Mucosa of stomach (tissue), 1 donor: ENCODE data around the gene ZNF800.
"Not testable (repeated sequence)": the region's sequence is repeated elsewhere in the genome, so short reads cannot be mapped to it uniquely, and the experiment has no call there.

Source experiments
- H3K27me3 ChIP-seq: one replicate; pipeline ENCODE4 v1.7.0; 2013; ENCODE audit warnings: mild to moderate bottlenecking, low read length; ENCODE audit not compliant: control insufficient read depth, insufficient read depth
- H3K36me3 ChIP-seq: one replicate; pipeline ENCODE4 v1.7.0; 2013; ENCODE audit warnings: low read length; ENCODE audit not compliant: control insufficient read depth, insufficient read depth
- H3K4me1 ChIP-seq: one replicate; pipeline ENCODE4 v1.7.0; 2013; ENCODE audit warnings: mild to moderate bottlenecking, low read length; ENCODE audit not compliant: control insufficient read depth, insufficient read depth
- H3K4me3 ChIP-seq: one replicate; pipeline ENCODE4 v1.7.0; 2013; ENCODE audit warnings: low read length
- H3K9ac ChIP-seq: one replicate; pipeline ENCODE4 v1.7.0; 2013; ENCODE audit warnings: mild to moderate bottlenecking, low read length, moderate library complexity
- H3K9me3 ChIP-seq: one replicate; pipeline ENCODE4 v1.7.0; 2013; ENCODE audit warnings: mild to moderate bottlenecking, low read length, moderate library complexity; ENCODE audit not compliant: control insufficient read depth
- donor health status: Pancreatic carcinoma.

Gene ZNF800

GRCh38 chr7:127411176-127411575 lies 18.7 kb upstream of the ZNF800 start:
- Histone ChIP-seq H3K4me3 (no peak overlapping the region), H3K9me3 (no peaks in the 10 kb centered on the region), H3K4me1 (no peaks in the 10 kb centered on the region), H3K27me3 (peaks cover 6% of the 10 kb centered on the region), H3K9ac (no peak overlapping the region), H3K36me3 (no peaks in the 10 kb centered on the region)

- peaks cover 8% of the 10 kb centered on the region for H3K27me3 ChIP-seq
- H3K9ac ChIP-seq: no peak overlapping the region
- no peaks in the 10 kb centered on the region for H3K36me3 ChIP-seq
- H3K9me3 ChIP-seq: no peaks in the 10 kb centered on the region
- H3K4me3 ChIP-seq: no peak overlapping the region
- no peaks in the 10 kb centered on the region for H3K4me1 ChIP-seq
These were observed 17.1 kb upstream of the ZNF800 start for GRCh38 chr7:127409629-127410028.

- no peak overlapping the region for H3K9ac ChIP-seq
- H3K36me3 ChIP-seq: no peaks in the 10 kb centered on the region
- H3K4me3 ChIP-seq: no peak overlapping the region
- H3K4me1 ChIP-seq: no peaks in the 10 kb centered on the region
- H3K9me3 ChIP-seq: no peaks in the 10 kb centered on the region
- peaks cover 5% of the 10 kb centered on the region for H3K27me3 ChIP-seq
These were observed 12.0 kb upstream of the ZNF800 start for GRCh38 chr7:127404286-127405072.

- peaks cover 6% of the 10 kb centered on the region for H3K4me1 ChIP-seq
- no peak overlapping the region for H3K4me3 ChIP-seq
- H3K9ac ChIP-seq: no peak overlapping the region
- no peaks in the 10 kb centered on the region for H3K36me3 ChIP-seq
- H3K9me3 ChIP-seq: no peaks in the 10 kb centered on the region
- H3K27me3 ChIP-seq: no peaks in the 10 kb centered on the region
These were observed 3.7 kb upstream of the ZNF800 start for GRCh38 chr7:127396184-127396583.

GRCh38 chr7:127395104-127395503 lies 2.6 kb upstream of the ZNF800 start:
- H3K9me3 ChIP-seq, H3K4me3 ChIP-seq, H3K9ac ChIP-seq, H3K27me3 ChIP-seq, H3K36me3 ChIP-seq, H3K4me1 ChIP-seq: not testable (repeated sequence)

- no peaks in the 10 kb centered on the region for H3K36me3 ChIP-seq
- no peaks in the 10 kb centered on the region for H3K27me3 ChIP-seq
- peak overlapping the region; percentile 91 for H3K4me3 ChIP-seq
- no peaks in the 10 kb centered on the region for H3K9me3 ChIP-seq
- H3K4me1 ChIP-seq: peaks cover 9% of the 10 kb centered on the region
- H3K9ac ChIP-seq: peak overlapping the region; percentile 90
These were observed 1.0 kb upstream of the ZNF800 start for GRCh38 chr7:127393368-127394058.

- Histone ChIP-seq H3K9ac (peak overlapping the region; percentile 90), H3K4me1 (peaks cover 9% of the 10 kb centered on the region), H3K27me3 (no peaks in the 10 kb centered on the region)
These were observed 334 bp downstream of the ZNF800 start for GRCh38 chr7:127392182-127392565.

GRCh38 chr7:127391591-127392181 lies 822 bp downstream of the ZNF800 start:
- Histone ChIP-seq H3K9ac (peak overlapping the region; percentile 90), H3K4me1 (peaks cover 9% of the 10 kb centered on the region), H3K27me3 (no peaks in the 10 kb centered on the region), H3K36me3 (no peaks in the 10 kb centered on the region), H3K9me3 (no peaks in the 10 kb centered on the region), H3K4me3 (peak overlapping the region; percentile 70)

More at GRCh38 chr7:127392182-127392565, 334 bp downstream of the ZNF800 start:
- no peaks in the 10 kb centered on the region for H3K9me3 ChIP-seq
- no peaks in the 10 kb centered on the region for H3K36me3 ChIP-seq
- peak overlapping the region; percentile 70 for H3K4me3 ChIP-seq

GRCh38 chr7:127390817-127391590 lies 1.5 kb downstream of the ZNF800 start:
- H3K36me3 ChIP-seq: no peaks in the 10 kb centered on the region
- H3K9me3 ChIP-seq: no peaks in the 10 kb centered on the region
- peaks cover 9% of the 10 kb centered on the region for H3K4me1 ChIP-seq
- no peaks in the 10 kb centered on the region for H3K27me3 ChIP-seq
- H3K9ac ChIP-seq: peak overlapping the region; percentile 90
- peak overlapping the region; percentile 70 for H3K4me3 ChIP-seq

- Histone ChIP-seq H3K36me3 (no peaks in the 10 kb centered on the region), H3K4me3 (no peak overlapping the region), H3K27me3 (no peaks in the 10 kb centered on the region), H3K9me3 (no peaks in the 10 kb centered on the region), H3K9ac (no peak overlapping the region), H3K4me1 (peaks cover 9% of the 10 kb centered on the region)
These were observed 2.2 kb downstream of the ZNF800 start for GRCh38 chr7:127390186-127390816.

GRCh38 chr7:127389321-127389720 lies 3.2 kb downstream of the ZNF800 start:
- no peaks in the 10 kb centered on the region for H3K27me3 ChIP-seq
- H3K4me1 ChIP-seq: peaks cover 9% of the 10 kb centered on the region
- H3K4me3 ChIP-seq: no peak overlapping the region
- no peaks in the 10 kb centered on the region for H3K36me3 ChIP-seq
- H3K9me3 ChIP-seq: no peaks in the 10 kb centered on the region
- H3K9ac ChIP-seq: no peak overlapping the region
